Testis (tissue), 2 donors: ENCODE results near the gene ANGPTL4.

Experiments
- CTCF ChIP-seq, 3 experiments: fragments of 450-650 bp in 2 of 3; fragments of 200-600 bp in 1 of 3; sonication (generic) in 1 of 3; IDR thresholded peaks; one replicate each; pipeline ENCODE4 v1.5.1; 2016 to 2019; ENCODE audit warnings: antibody characterized with exemption in 3 of 3, mild to moderate bottlenecking in 2 of 3, moderate library complexity in 1 of 3
- POLR2A ChIP-seq: fragments of 450-650 bp; IDR thresholded peaks from one replicate; pipeline ENCODE4 v1.6.1; 2017; ENCODE audit warnings: antibody characterized with exemption, mild to moderate bottlenecking, moderate library complexity

- no peak for TF ChIP-seq CTCF (IDR thresholded peaks at IDR 0.05)
- no peak for TF ChIP-seq POLR2A
Measured at GRCh38 chr19:8416796-8417195, 52.8 kb downstream of the ANGPTL4 start.
